K562 (cell line): ENCODE results near the gene CPED1. TPM values are rescaled to one million over a fixed set of nuclear protein-coding genes. Genes with fewer than 3 reads are reported as not detected.

Experiments
- CBX8 ChIP-seq: fragments of 200-600 bp; sonication (generic); IDR thresholded peaks from 2 replicates; pipeline ENCODE4 v1.6.1; 2012; ENCODE audit warnings: borderline replicate concordance, mixed run types, low read depth, mild to moderate bottlenecking, moderate library complexity, mixed read lengths, low read length, control low read depth, inconsistent platforms; ENCODE audit not compliant: poor library complexity, severe bottlenecking; ENCODE audit errors: extremely low read depth
- EWSR1 ChIP-seq: fragments of 450-650 bp; IDR thresholded peaks from 2 replicates; pipeline ENCODE4 v1.6.1; 2018; ENCODE audit warnings: borderline replicate concordance, mild to moderate bottlenecking, low read depth, moderate library complexity; ENCODE audit not compliant: partially characterized antibody
- GABPA ChIP-seq: fragments of 200-800 bp; sonication (Bioruptor generic); conservative IDR thresholded peaks from 2 replicates; pipeline ENCODE4 v1.6.1; 2016; ENCODE audit warnings: low read depth, missing genetic modification characterization, missing compliant biosample characterization
- GTF2F1 ChIP-seq: IDR thresholded peaks from 2 replicates; pipeline ENCODE4 v1.6.1; 2011; ENCODE audit warnings: low read depth, low read length, improper control_type of control experiment
- HES1 ChIP-seq: fragments of 450-650 bp; IDR thresholded peaks from 2 replicates; pipeline ENCODE4 v1.6.1; 2016; ENCODE audit warnings: low read depth, mild to moderate bottlenecking, moderate library complexity
- IRF2 ChIP-seq: sonication (generic); formaldehyde crosslinking; IDR thresholded peaks from 2 replicates; pipeline ENCODE4 v1.8.1; 2022; ENCODE audit warnings: mild to moderate bottlenecking, missing genetic modification reagents
- JUND ChIP-seq, 2 experiments: IDR thresholded peaks; 2 replicates in 1 of 2; 3 replicates in 1 of 2; pipeline ENCODE4 v1.6.1; 2011; ENCODE audit warnings: borderline replicate concordance in 2 of 2, low read depth in 2 of 2, low read length in 2 of 2, improper control_type of control experiment in 1 of 2, missing biosample characterization in 1 of 2, missing genetic modification characterization in 1 of 2, missing genetic modification reagents in 1 of 2
- MCM3 ChIP-seq: fragments of 450-650 bp; IDR thresholded peaks from 2 replicates; pipeline ENCODE4 v1.6.1; 2016
- MEF2A ChIP-seq: IDR thresholded peaks from 2 replicates; pipeline ENCODE4 v1.6.1; 2011; ENCODE audit warnings: low read depth, mild to moderate bottlenecking, low read length, moderate library complexity; ENCODE audit not compliant: control insufficient read depth
- NFATC3 ChIP-seq: fragments of 450-650 bp; IDR thresholded peaks from 2 replicates; pipeline ENCODE4 v1.6.1; 2017; ENCODE audit warnings: mild to moderate bottlenecking
- NONO ChIP-seq, 2 experiments: fragments of 200-400 bp in 1 of 2; fragments of 450-650 bp in 1 of 2; formaldehyde crosslinking in 1 of 2; IDR thresholded peaks; 2 replicates each; pipeline ENCODE4 v1.6.1; 2017; ENCODE audit warnings: low read depth in 2 of 2, mild to moderate bottlenecking in 2 of 2, moderate library complexity in 2 of 2, low read length in 1 of 2
- PRPF4 ChIP-seq: fragments of 200-400 bp; formaldehyde crosslinking; IDR thresholded peaks from one replicate; pipeline ENCODE4 v1.6.1; 2017; ENCODE audit warnings: low read length, low read depth, mild to moderate bottlenecking; ENCODE audit not compliant: insufficient read depth, poor library complexity, severe bottlenecking
- PTBP1 ChIP-seq: fragments of 200-400 bp; formaldehyde crosslinking; IDR thresholded peaks from 2 replicates; pipeline ENCODE4 v1.6.1; 2017; ENCODE audit warnings: low read depth, low read length
- SETDB1 ChIP-seq: IDR thresholded peaks from one replicate; pipeline ENCODE4 v1.6.1; 2012; ENCODE audit warnings: low read length, control low read depth, inconsistent platforms
- SREBF2 ChIP-seq: sonication (generic); formaldehyde crosslinking; IDR thresholded peaks from 2 replicates; pipeline ENCODE4 v1.4.0; 2020; ENCODE audit warnings: mild to moderate bottlenecking, missing genetic modification reagents
- TBP ChIP-seq: optimal IDR thresholded peaks from 2 replicates; pipeline ENCODE3; 2011; ENCODE audit warnings: low read depth, low read length, improper control_type of control experiment
- TRIM25 ChIP-seq: fragments of 450-650 bp; IDR thresholded peaks from 2 replicates; pipeline ENCODE4 v1.7.0; 2016; ENCODE audit warnings: borderline replicate concordance
- ZNF146 ChIP-seq: IDR thresholded peaks from one replicate; pipeline ENCODE4 v1.6.1; 2018; ENCODE audit warnings: missing compliant biosample characterization; ENCODE audit not compliant: unreplicated experiment
- ZNF282 ChIP-seq: sonication (generic); formaldehyde crosslinking; IDR thresholded peaks from 2 replicates; pipeline ENCODE4 v1.8.1; 2023; ENCODE audit warnings: missing genetic modification reagents
- ZNF589 ChIP-seq: fragments of 200-800 bp; sonication (Bioruptor generic); IDR thresholded peaks from 2 replicates; pipeline ENCODE4 v1.6.1; 2016; ENCODE audit warnings: low read depth, missing genetic modification characterization, missing compliant biosample characterization
- ZNF77 ChIP-seq: fragments of 250-450 bp; sonication (Bioruptor Pico); IDR thresholded peaks from 2 replicates; pipeline ENCODE4 v1.5.0; 2020
- polyA plus RNA-seq, 8 experiments: library from polyadenylated mRNA; depleted of rRNA in 4 of 8; stranded (reverse) in 5 of 8; unstranded in 3 of 8; fragments of >200 nt; fragmentation: Nextera tagmentation in 2 of 8; fragmentation: Illumina TruSeq in 1 of 8; extraction: Ambion mirVana in 2 of 8; extraction: Trizol in 1 of 8; gene quantifications; 2 replicates each; pipeline versions ENCODE4 v1.2.1 to v1.2.3, GENCODE V29; 2011 to 2014; ENCODE audit warnings: inconsistent platforms in 1 of 8, missing spikeins in 1 of 8
- total RNA-seq, 7 experiments: library from RNA; depleted of rRNA in 6 of 7; stranded (reverse); fragments of >200 nt in 6 of 7; fragmentation: Illumina TruSeq in 2 of 7; extraction: Trizol in 2 of 7; gene quantifications; 2 replicates each; pipeline versions ENCODE4 v1.2.1 to v1.2.3, GENCODE V29; 2011 to 2021; ENCODE audit warnings: low replicate concordance in 1 of 7
- TF ChIP-seq, protein P1 (sequence below): fragments of 450-650 bp; IDR thresholded peaks from 2 replicates; pipeline ENCODE4 v1.6.1; 2017; ENCODE audit warnings: antibody characterized with exemption, mild to moderate bottlenecking

The CPED1 gene
- total and polyA plus RNA-seq, 9 of the 15 experiments (the other 6 are each of a cell fraction or from before 2014, with no cell fraction given), result 195 to 393 (median 290) TPM

- peak; percentile 75; the same call in 1 of the 2 replicates for TF ChIP-seq JUND (IDR thresholded peaks at IDR 0.05; ENCODE audit: borderline replicate concordance, low read depth, low read length)
- TF ChIP-seq JUND (tag; IDR thresholded peaks at IDR 0.05; ENCODE audit: borderline replicate concordance, low read depth, low read length), result peak; percentile 38; the same call in 1 of the 3 replicates
- no peak for TF ChIP-seq PTBP1
- no peak for TF ChIP-seq NFATC3
- no peak for TF ChIP-seq ZNF77 (CRISPR knock-in tag)
- no peak; the same call in 1 of the 2 replicates for TF ChIP-seq HES1
- peak; percentile 42 for TF ChIP-seq TBP
- TF ChIP-seq IRF2 (CRISPR knock-in tag), result no peak
- no peak for TF ChIP-seq ZNF282 (CRISPR knock-in tag)
- no peak for TF ChIP-seq SETDB1
- peak; percentile 52 for TF ChIP-seq GABPA
- TF ChIP-seq NONO (IDR thresholded peaks at IDR 0.05; ENCODE audit: low read depth in 2 of 2, low read length in 1 of 2), result no peak
- TF ChIP-seq ZNF589 (CRISPR knock-in tag), result peak; percentile 87; the same call in 1 of the 2 replicates
- TF ChIP-seq CBX8, result no peak
- TF ChIP-seq MEF2A, result 0 out of 2 replicates have a peak, but pooled peaks have one; percentile 36
- TF ChIP-seq GTF2F1, result no peak
- no peak for TF ChIP-seq MCM3
- no peak for TF ChIP-seq TRIM25
- no peak for TF ChIP-seq ZNF146 (CRISPR knock-in tag)
- no peak for TF ChIP-seq PRPF4
- TF ChIP-seq, protein P1, sequence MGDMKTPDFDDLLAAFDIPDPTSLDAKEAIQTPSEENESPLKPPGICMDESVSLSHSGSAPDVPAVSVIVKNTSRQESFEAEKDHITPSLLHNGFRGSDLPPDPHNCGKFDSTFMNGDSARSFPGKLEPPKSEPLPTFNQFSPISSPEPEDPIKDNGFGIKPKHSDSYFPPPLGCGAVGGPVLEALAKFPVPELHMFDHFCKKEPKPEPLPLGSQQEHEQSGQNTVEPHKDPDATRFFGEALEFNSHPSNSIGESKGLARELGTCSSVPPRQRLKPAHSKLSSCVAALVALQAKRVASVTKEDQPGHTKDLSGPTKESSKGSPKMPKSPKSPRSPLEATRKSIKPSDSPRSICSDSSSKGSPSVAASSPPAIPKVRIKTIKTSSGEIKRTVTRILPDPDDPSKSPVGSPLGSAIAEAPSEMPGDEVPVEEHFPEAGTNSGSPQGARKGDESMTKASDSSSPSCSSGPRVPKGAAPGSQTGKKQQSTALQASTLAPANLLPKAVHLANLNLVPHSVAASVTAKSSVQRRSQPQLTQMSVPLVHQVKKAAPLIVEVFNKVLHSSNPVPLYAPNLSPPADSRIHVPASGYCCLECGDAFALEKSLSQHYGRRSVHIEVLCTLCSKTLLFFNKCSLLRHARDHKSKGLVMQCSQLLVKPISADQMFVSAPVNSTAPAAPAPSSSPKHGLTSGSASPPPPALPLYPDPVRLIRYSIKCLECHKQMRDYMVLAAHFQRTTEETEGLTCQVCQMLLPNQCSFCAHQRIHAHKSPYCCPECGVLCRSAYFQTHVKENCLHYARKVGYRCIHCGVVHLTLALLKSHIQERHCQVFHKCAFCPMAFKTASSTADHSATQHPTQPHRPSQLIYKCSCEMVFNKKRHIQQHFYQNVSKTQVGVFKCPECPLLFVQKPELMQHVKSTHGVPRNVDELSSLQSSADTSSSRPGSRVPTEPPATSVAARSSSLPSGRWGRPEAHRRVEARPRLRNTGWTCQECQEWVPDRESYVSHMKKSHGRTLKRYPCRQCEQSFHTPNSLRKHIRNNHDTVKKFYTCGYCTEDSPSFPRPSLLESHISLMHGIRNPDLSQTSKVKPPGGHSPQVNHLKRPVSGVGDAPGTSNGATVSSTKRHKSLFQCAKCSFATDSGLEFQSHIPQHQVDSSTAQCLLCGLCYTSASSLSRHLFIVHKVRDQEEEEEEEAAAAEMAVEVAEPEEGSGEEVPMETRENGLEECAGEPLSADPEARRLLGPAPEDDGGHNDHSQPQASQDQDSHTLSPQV, result peak; percentile 94
- no peak for TF ChIP-seq EWSR1
- TF ChIP-seq SREBF2 (CRISPR knock-in tag), result no peak
Observed at GRCh38 chr7:121041516-121042148, 53.1 kb downstream of the CPED1 start (continued).
